IPS-20b (cell line): ENCODE data around the gene FIBP.
A peak's percentile ranks its signal among the peaks of the same experiment; 100 is the strongest.

ENCODE experiments used
- H3K27ac ChIP-seq: one replicate; pipeline ENCODE4 v1.5.1; 2013; ENCODE audit warnings: low read length
- H3K27me3 ChIP-seq: 2 replicates; pipeline ENCODE4 v1.6.1; 2013; ENCODE audit warnings: mild to moderate bottlenecking, low read length, inconsistent platforms; ENCODE audit not compliant: insufficient read depth
- H3K36me3 ChIP-seq: 2 replicates; pipeline ENCODE4 v1.6.1; 2013; ENCODE audit warnings: low read depth, mild to moderate bottlenecking, inconsistent platforms, low read length, moderate library complexity; ENCODE audit not compliant: insufficient read depth
- H3K4me1 ChIP-seq: 2 replicates; pipeline ENCODE4 v1.6.1; 2013; ENCODE audit warnings: mild to moderate bottlenecking, control low read depth, inconsistent platforms, low read length, moderate library complexity; ENCODE audit not compliant: insufficient read depth
- H3K4me3 ChIP-seq: 2 replicates; pipeline ENCODE4 v1.5.1; 2013; ENCODE audit warnings: mild to moderate bottlenecking, low read length, inconsistent platforms
- H3K9ac ChIP-seq: 2 replicates; pipeline ENCODE4 v1.6.1; 2013; ENCODE audit warnings: low read depth, mild to moderate bottlenecking, inconsistent platforms, low read length, moderate library complexity
- H3K9me3 ChIP-seq: 2 replicates; pipeline ENCODE4 v1.6.1; 2013; ENCODE audit warnings: mild to moderate bottlenecking, low read depth, low read length, inconsistent platforms; ENCODE audit not compliant: insufficient read depth

FIBP gene

GRCh38 chr11:65888163-65888814, at the start of gene FIBP:
TSS of gene FIBP (minus strand) at chr11:65888471. CDS start at chr11:65888418, 53 bp downstream.
- Histone ChIP-seq H3K9me3 (no peaks in the 10 kb centered on the region), H3K27me3 (peaks cover 27% of the 10 kb centered on the region), H3K36me3 (peaks cover 36% of the 10 kb centered on the region), H3K4me1 (peaks cover 12% of the 10 kb centered on the region; the same call in 1 of the 2 replicates), H3K4me3 (peak within 1 kb of the TSS; percentile 79), H3K9ac (peak within 1 kb of the TSS; percentile 82; the same call in 1 of the 2 replicates), H3K27ac (peak within 1 kb of the TSS; percentile 79)

- Histone ChIP-seq H3K27me3 (0 out of 2 replicates have a peak, but pooled peaks cover 4% of the 10 kb centered on the region), H3K9me3 (no peaks in the 10 kb centered on the region), H3K27ac (no peak overlapping the region), H3K36me3 (no peaks in the 10 kb centered on the region), H3K4me1 (0 out of 2 replicates have a peak, but pooled peaks cover 3% of the 10 kb centered on the region), H3K4me3 (no peak overlapping the region), H3K9ac (no peak overlapping the region)
Observed at GRCh38 chr11:65937766-65938165, 49.5 kb upstream of the FIBP start.

- H3K36me3 ChIP-seq: no peaks in the 10 kb centered on the region
- H3K27me3 ChIP-seq: 0 out of 2 replicates have a peak, but pooled peaks cover 4% of the 10 kb centered on the region
- H3K9ac ChIP-seq: no peak overlapping the region
- no peak overlapping the region for H3K4me3 ChIP-seq
- no peak overlapping the region for H3K27ac ChIP-seq
- H3K9me3 ChIP-seq: no peaks in the 10 kb centered on the region
- H3K4me1 ChIP-seq: no peaks in the 10 kb centered on the region; the same call in 1 of the 2 replicates
Observed at GRCh38 chr11:65934014-65934413, 45.7 kb upstream of the FIBP start.

GRCh38 chr11:65932558-65932919, 44.3 kb upstream of the FIBP start:
- Histone ChIP-seq H3K9me3 (no peaks in the 10 kb centered on the region), H3K4me1 (peaks cover 7% of the 10 kb centered on the region), H3K27ac (no peak overlapping the region), H3K36me3 (no peaks in the 10 kb centered on the region), H3K4me3 (no peak overlapping the region), H3K9ac (no peak overlapping the region), H3K27me3 (0 out of 2 replicates have a peak, but pooled peaks cover 2% of the 10 kb centered on the region)

- no peak overlapping the region for H3K27ac ChIP-seq
- no peaks in the 10 kb centered on the region for H3K9me3 ChIP-seq
- no peaks in the 10 kb centered on the region for H3K27me3 ChIP-seq
- no peak overlapping the region for H3K9ac ChIP-seq
- H3K4me3 ChIP-seq: no peak overlapping the region
- H3K4me1 ChIP-seq: peaks cover 8% of the 10 kb centered on the region
- H3K36me3 ChIP-seq: no peaks in the 10 kb centered on the region
Observed at GRCh38 chr11:65931773-65932557, 43.7 kb upstream of the FIBP start.

- no peaks in the 10 kb centered on the region for H3K27me3 ChIP-seq
- no peaks in the 10 kb centered on the region for H3K9me3 ChIP-seq
- H3K4me1 ChIP-seq: peaks cover 8% of the 10 kb centered on the region
- no peak overlapping the region for H3K4me3 ChIP-seq
- no peak overlapping the region for H3K9ac ChIP-seq
- H3K36me3 ChIP-seq: no peaks in the 10 kb centered on the region
- H3K27ac ChIP-seq: no peak overlapping the region
Observed at GRCh38 chr11:65928667-65929066, 40.4 kb upstream of the FIBP start.

GRCh38 chr11:65927904-65928397, 39.7 kb upstream of the FIBP start:
- Histone ChIP-seq H3K27ac (no peak overlapping the region), H3K4me1 (peaks cover 8% of the 10 kb centered on the region), H3K4me3 (no peak overlapping the region), H3K9me3 (no peaks in the 10 kb centered on the region), H3K27me3 (no peaks in the 10 kb centered on the region), H3K9ac (peak overlapping the region; percentile 45; the same call in 1 of the 2 replicates), H3K36me3 (peaks cover 4% of the 10 kb centered on the region; the same call in 1 of the 2 replicates)

- Histone ChIP-seq H3K27ac (no peak overlapping the region), H3K27me3 (no peaks in the 10 kb centered on the region), H3K4me3 (no peak overlapping the region), H3K9me3 (no peaks in the 10 kb centered on the region), H3K36me3 (peaks cover 15% of the 10 kb centered on the region), H3K4me1 (peaks cover 8% of the 10 kb centered on the region), H3K9ac (no peak overlapping the region)
Observed at GRCh38 chr11:65925397-65925796, 37.1 kb upstream of the FIBP start.

GRCh38 chr11:65922565-65922964, 34.3 kb upstream of the FIBP start:
- no peaks in the 10 kb centered on the region for H3K27me3 ChIP-seq
- no peak overlapping the region for H3K9ac ChIP-seq
- H3K27ac ChIP-seq: no peak overlapping the region

GRCh38 chr11:65921876-65922275, 33.6 kb upstream of the FIBP start:
- Histone ChIP-seq H3K27me3 (no peaks in the 10 kb centered on the region), H3K9me3 (no peaks in the 10 kb centered on the region), H3K4me3 (no peak overlapping the region), H3K9ac (no peak overlapping the region), H3K4me1 (no peaks in the 10 kb centered on the region), H3K27ac (no peak overlapping the region), H3K36me3 (peaks cover 15% of the 10 kb centered on the region)

More at GRCh38 chr11:65922565-65922964, 34.3 kb upstream of the FIBP start:
- Histone ChIP-seq H3K9me3 (no peaks in the 10 kb centered on the region), H3K4me3 (no peak overlapping the region), H3K4me1 (peaks cover 1% of the 10 kb centered on the region; the same call in 1 of the 2 replicates), H3K36me3 (peaks cover 15% of the 10 kb centered on the region)

GRCh38 chr11:65921033-65921555, 32.8 kb upstream of the FIBP start:
- peaks cover 15% of the 10 kb centered on the region for H3K36me3 ChIP-seq
- no peak overlapping the region for H3K4me3 ChIP-seq
- no peak overlapping the region for H3K9ac ChIP-seq
- H3K27ac ChIP-seq: no peak overlapping the region
- no peaks in the 10 kb centered on the region for H3K4me1 ChIP-seq
- H3K9me3 ChIP-seq: no peaks in the 10 kb centered on the region
- H3K27me3 ChIP-seq: no peaks in the 10 kb centered on the region
